ENCODE results near the gene ASIC4.

The ASIC4 gene

DNA sequence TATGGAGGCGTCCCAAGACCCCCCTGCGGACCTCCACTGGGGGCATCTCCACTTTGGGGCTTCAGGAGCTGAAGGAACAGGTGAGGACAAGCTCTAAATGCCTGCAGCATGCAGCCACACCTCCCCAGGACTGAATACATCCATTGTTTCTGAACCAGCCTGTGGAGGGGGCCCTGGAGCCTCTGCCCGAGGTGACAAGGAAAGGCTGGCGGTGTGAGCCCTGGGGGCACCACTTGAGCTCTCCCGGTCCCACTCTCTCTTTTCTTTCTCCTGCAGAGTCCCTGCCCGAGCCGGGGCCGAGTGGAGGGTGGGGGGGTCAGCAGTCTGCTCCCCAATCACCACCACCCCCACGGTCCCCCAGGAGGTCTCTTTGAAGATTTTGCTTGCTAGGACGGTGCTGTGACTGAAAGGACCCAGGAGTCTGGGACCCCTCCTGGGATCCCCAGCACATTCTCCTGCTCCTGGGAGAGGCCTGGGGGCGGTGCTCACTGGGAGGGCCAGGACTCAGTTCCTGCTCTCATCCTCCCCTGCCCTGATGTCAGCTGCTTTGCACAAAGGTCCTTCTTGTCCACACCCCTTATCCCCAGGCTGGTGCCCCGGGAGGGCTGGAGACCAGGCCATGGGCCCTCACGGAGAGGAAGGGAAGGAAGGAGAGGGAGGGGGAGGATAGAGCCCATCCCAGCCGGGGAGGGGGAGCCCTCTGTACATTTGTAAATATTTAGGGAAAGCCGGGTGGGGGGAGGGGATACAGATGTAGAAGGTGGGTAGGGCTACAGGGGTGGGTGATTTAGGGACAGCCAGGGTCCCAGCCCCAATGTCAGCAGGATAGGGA lies 23.6 kb downstream of the ASIC4 start:
- no peak for DNase-seq

DNA sequence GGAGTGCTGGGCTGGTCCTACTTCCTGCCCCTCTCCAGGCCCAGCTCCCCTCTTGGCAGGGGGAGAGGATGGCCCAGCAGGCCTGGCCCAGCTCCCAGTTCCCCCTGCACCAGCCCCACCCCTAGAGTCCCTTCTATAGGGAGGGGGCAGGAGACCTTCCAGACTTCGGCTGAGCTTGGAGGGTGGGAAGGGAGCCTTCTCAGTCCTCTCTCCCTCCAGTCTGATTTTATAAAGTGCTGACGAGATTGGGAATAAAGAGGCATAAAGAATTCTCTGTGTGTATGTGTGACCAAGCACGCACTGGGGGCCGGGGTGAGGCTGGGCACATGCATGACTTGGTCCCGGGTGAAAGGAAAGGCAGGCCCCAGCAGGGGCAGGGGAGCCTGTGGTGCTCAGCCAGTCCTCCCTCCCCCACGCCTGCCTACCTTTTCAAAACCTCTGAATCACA lies 24.2 kb downstream of the ASIC4 start:
- DNase-seq, result no peak

DNA sequence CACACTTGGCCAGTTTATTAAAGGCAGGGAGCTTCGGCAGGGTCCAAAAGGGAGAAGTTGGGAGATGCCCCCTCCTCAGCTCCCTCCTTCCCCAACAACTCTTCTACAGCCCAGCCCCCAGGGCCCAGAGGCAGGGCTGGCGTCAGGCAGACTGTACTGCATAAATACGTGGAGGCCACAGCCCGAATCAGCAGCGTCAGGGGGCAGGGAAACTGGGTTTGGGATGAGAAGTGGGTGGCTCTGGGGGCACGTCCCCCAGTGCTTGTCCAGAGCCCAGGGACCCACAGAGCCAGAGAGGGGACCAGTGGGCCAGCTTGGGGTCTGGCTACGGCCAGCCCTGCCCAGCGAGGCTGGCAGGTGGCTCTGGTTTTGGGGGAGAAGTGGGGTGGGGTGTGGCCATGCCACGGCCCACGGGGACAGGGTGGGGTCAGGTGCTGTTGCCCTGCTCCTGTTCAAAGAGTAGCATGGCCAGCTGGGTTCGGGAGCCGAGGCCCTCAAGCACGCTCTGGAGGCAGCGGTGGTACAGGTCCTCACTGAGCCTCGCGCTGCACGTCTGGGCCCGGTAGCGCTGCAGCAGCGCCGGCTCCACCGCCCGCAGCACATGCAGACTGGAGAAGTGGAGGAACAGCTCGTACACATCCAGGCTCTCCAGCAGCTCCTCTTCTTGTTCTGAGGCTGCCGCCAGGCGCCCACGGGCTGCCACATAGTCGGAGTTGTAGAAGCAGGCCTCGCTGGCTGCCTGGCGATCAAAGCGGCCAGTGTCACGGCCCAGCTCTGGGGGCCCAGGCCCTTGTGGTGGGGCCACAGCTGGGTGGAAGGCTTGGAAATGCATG lies 24.9 kb downstream of the ASIC4 start:
- DNase-seq, result no peak

DNA sequence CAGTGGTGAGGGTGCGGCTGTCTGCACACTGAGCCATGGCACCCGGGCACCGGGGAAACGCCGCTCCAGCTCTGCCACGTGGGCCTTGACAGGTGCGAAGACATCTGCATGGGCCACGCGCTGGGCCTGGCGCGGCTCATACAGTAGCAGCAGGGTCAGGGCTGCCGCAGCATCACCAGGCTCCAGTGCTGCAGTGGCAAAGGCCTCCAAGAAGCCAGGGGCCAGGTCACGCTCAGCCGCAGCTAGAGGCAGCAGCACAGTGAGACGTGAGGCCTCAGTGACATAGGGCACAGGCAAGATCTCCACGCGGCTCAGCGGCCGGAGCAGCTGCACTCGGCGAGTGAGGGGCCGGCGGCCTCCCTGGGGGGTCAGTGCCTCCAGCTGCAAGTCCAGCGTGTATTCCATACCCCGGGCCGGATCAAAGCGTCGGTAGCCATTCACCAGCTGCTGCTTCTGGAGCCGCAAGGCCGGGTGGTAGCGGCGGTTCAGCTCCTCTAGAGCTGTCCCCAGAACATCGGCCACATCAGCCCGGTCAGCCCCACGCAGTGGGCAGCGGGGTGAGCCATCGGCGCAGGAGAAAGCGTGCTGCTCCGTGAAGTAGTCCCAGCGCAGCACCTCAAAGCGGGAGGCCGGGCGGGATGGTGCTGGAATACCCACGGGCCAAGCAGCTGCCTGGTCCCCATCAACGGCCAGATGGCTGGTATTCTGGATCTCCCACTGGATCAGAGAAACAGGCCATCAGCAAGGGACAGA lies 25.8 kb downstream of the ASIC4 start:
- DNase-seq, result no peak

DNA sequence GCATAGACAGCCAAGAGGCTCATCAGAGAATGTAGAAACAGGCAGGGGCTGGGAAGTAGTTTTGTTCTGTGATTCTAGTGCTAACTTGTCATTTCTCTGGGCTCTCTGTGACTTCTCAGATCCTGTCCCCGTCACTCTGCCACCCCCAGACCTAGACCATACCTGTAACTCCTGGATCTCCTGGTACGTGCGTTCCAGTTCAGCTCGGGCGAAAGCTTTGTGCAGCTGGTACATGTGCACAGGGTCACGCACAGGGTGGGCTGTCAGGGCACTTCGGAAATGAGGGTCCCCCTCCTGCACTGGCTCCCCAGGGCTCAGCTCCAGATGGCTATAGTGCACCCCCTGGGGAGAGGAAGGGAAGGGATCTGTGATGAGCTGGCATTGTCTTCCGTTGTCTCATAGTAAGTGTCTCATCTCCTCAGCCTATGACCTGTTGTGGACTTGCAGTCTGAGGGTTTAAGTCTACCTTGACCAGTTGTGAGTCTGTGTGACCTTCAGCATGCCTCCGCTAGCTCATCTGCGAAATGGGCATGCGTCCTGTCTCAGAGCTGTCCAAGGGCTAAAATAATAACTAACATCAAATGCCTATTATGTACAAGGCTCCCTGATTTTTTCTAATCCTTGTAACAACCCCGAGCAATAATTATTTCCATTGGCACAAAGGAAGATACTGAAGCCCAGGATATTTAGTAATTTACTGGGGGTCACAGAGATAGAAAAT lies 26.7 kb downstream of the ASIC4 start:
- no peak for DNase-seq

DNA sequence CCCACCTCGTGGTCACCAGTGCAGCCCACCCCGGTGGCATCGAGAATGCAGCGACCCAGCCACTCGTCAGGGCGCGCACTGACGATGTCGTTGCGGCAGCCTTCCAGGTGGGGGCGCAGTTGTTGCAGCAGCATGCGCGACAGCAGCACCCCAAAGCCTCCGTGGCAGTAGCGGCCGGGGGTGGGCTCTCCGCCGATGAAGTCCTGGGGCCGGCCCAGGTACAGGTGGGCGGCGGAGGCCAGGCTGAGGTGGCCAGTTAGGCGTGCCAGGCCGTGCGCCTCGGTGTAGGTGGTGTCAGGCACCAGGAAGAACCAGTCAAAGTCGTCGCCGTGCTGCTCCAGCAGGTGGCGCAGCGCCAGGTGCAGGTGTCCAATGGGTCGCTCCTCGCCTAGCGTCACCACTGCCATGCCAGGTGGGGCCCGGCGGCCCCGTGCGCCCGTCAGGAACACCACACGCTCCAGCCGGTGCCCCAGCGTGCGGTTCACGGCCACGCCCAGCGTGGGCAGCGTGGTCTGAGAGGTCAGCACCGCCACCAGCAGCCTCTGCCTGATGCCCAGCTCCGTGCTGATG lies 27.4 kb downstream of the ASIC4 start:
- DNase-seq, result peak; percentile 85

DNA sequence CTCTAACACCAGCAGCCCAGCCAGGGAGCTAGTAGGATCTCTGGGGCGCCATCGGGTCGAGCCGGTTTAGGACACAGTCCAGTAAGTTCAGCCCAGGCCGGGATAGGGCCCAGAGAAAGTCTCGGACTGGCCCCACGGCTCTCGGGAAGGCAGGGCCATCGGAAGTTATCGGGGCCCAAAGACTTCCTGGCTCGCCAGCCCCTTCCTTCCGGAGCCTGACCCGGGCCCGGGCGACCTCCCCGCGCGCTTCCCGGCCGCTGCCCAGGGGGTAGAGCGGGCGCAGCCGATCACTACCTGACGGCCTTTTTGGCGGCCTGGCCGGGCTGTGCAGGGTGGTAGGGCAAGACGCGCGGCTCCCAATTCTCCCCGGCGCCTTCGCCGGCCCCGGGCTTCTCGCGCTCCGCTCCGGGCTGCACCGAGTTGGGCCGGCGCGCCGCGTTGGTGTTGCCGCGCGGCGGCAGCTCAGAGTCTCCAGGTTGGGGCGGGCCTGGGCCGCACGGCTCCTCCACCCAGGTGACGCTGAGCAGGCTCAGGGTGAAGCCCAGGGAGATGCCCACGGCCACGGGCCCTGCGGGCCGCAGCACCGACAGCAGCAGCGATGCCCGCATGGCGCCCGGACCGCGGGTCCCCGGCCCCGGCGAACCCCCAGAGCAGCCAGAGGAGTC lies 28.8 kb downstream of the ASIC4 start:
- DNase-seq, result no peak

DNA sequence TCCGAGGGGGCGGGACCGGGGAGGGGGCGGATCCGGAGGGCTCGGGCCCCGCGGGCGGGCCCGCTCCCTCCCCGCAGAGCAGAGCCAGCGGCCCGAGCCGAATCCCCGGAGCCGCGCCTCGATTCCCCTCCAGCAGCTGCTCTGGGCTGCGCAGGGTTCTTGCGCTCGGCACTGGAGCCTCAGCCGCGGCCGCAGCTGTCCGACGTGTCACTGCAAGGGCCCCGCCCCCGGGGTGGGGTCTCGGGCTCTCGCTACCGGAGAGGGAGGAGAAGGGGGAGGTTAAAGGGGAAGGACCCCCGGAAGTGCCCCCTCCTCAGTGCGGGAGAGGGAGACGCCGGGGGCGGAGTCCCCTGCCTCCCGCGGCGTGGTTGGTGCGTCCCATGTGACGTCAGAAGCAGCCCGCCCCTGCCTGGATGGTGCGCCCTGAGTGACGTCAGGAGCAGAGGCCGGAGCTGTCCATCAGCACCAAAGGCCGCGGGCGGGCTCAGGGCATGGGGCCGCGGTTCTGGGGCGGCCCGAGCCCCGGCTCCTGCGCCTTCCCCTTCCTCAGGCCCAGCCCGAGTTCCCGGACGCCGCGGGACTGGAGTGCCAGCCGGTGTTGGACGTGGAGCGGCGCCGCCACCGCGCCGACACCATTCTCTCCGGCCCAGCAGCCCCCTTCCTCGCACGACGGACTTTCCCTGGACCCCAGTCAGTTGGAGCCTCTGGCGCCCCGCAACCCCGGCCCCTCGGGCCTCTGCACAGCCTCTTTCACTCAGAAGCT lies 29.5 kb downstream of the ASIC4 start, which contains the start of the genes CHPF and TMEM198:
TSS of gene CHPF (minus strand) at position 214 of the 763 bp plus-strand sequence. CDS start 271 bp downstream, outside the sequence.
TSS of gene TMEM198 (plus strand) at position 433 of the 763 bp plus-strand sequence. CDS start 700 bp downstream, outside the sequence.
- peak; percentile 96 for DNase-seq

DNA sequence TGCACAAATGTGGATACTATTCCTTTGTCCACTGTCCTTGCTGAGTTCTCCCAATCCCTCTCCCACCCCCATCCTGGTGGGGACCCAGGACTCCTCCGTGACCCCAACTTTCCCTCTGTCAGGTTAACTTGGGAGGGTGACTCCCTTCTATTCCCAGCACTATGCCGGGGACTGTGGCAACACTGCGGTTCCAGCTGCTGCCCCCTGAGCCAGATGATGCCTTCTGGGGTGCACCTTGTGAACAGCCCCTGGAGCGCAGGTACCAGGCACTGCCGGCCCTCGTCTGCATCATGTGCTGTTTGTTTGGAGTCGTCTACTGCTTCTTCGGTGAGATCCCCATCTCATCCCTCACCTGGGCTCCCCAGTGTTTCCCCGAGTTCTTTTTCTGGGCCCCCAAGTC lies 30.3 kb downstream of the ASIC4 start:
- DNase-seq, result no peak

DNA sequence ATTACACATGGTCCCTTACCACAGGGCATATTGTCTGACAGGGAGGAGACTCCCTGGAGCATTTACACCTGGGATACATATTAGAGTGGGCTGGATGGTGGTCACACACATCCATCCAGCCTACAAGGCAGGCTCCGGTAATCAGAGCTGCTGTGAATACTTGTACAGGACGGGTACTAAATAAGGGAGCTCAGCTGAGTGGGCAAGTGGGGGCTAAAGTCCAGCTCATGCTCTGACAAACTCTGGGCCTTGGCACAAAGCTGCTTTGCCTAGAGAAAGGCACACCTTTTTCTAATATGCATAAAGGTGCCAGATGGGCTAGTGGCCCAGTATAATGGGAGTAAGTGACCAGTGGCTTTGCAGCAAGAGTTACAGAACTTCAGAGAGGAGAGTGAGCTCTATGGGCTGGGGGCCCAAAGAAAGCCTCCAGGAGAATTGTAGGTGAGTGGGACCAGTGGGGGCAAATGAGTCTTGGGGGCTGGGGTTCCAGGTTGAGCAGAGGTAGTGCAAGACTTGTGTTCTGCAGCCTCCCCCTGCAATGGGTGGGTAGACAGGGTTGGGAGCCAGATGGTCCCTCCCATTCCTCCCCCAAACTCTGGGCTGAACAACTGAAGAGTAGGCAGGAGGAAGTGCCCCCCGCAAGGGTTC lies 31.1 kb downstream of the ASIC4 start:
- DNase-seq, result no peak

DNA sequence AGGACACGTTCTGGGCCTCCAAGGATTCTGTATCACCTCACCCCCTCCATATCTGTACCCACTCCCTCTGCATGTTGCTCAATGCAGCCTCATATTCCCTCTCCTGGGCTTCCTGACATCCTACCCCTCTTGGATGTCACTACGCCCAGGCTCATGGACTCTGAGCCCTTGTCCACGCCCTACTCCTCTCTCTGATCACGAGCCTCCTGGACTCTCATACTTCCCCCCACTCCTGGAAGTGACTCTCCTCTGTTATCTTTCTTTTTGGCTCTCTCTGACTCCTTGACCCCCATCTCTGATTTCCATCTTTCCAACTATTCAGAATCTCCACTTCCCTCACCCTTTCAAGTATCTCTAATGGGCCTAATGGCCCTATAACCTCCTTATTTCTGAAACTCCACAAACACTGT lies 31.7 kb downstream of the ASIC4 start:
- no peak for DNase-seq

DNA sequence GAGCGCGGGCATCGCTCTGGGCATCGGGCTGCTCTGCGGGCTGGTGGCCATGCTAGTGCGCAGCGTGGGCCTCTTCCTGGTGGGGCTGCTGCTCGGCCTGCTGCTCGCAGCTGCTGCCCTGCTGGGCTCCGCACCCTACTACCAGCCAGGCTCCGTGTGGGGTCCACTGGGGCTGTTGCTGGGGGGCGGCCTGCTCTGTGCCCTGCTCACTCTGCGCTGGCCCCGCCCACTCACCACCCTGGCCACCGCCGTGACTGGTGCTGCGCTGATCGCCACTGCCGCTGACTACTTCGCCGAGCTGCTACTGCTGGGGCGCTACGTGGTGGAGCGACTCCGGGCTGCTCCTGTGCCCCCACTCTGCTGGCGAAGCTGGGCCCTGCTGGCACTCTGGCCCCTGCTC lies 33.3 kb downstream of the ASIC4 start:
- DNase-seq, result no peak

DNA sequence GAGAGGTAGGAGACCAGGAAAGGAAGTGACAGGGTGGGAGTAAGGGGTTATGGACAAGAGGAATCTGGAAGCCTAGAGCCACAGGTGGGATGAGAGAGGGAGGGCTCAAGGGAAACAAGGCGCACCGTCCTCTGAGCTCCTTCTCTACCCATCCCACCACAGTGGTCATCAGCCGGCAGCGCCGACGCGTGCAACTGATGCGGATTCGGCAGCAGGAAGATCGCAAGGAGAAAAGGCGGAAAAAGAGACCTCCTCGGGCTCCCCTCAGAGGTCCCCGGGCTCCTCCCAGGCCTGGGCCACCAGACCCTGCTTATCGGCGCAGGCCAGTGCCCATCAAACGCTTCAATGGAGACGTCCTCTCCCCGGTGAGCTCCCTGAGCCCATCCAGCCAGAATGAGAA lies 34.7 kb downstream of the ASIC4 start:
- DNase-seq, result no peak

DNA sequence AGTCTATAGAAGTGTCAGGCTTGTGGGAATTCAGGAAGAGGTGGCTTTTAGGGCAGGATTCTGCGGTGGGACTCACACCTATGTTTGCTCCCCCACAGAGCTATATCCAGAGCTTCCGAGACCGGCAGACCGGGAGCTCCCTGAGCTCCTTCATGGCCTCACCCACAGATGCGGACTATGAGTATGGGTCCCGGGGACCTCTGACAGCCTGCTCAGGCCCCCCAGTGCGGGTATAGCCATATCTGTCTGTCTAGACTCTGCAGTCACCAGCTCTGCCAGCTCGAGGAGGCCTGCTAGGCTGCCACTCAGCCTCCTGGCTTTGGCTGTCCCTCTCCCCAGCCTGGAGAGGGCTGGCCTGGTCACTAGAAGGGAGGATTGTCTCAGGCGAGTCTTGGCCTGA lies 35.3 kb downstream of the ASIC4 start:
- no peak for DNase-seq

DNA sequence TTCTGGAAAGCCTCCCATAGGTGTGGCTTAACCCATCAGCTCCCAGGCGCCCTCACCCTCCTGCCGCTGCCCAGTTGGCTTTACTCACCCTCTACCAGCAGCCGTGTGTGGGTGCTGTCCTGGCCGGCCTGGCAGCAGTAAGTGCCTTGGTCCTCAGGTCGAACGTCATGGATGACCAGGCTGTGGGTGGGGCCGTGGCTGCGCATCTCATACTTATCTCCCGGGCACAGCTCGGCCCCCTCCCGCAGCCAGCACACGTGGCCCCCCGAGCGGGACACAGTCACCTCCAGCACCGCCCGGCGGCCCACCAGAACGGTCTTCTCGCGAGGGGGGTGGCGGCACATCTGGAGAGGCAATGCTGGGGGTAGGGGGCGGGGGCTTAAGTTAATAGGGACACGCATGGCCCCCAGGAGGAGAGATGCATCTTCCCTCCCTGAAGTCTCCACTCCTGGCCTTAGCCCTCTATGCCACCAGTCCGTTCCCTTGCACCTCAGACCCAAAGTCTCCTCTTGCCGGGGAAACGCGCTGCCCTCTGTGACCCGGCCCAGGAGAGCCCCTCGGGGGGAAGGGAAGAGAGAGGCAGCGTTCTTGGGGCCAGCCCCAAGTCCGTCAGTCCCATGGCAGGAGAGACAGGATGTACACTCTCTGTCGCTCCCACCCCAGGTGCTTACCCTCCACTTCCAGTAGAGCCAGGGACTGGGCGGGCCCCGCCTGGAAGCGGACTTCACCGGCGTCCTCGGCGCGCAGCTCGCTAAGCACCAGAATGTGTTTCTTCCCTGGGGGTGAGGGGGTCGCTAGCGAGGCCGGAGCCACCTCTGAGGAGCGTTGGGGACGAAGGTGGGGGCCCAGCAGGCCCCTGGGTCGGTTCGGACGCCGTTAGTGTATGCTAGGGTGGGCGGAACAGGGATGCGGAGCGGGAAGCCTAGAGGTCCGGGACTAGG lies 37.4 kb downstream of the ASIC4 start:
- DNase-seq, result no peak

DNA sequence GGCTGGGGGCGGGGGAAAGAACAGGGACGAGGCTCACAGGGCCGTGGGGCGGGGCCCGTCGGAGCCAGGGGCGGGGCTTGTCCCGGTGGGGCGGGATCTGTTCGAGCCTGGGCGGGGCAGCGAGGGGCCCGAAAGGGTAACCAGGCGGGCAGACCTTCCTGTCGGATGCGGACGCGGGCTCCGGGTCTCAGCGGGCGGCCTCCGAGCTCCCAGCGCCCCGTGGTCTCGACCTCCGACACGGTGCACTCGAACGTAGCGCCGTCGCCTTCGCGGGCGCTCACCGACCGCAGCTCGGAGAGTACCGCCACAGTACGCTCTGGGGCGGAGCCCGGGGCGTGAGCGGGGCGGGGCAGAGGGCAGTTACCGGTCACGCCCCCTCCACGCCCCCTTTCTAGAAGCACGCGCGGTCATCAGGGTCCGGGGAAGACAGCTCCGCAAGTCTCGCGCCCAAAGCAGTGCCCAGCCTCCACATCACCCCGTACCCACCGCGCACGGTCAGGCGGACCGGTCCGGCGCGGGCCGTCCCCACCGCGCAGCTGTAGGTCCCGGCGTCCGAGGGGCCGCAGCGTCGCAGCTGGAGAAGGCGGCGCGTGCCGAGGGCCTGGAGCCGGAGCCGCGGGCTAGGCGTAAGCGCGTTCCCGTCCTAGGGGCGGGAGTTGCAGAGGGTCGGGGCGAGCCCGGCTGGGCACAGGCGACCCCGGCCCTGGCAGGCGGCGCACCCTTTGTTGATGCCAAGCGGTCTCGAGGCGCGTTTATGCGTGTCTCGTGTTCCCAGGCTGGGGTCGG lies 38.3 kb downstream of the ASIC4 start:
- peak; percentile 79 for DNase-seq

DNA sequence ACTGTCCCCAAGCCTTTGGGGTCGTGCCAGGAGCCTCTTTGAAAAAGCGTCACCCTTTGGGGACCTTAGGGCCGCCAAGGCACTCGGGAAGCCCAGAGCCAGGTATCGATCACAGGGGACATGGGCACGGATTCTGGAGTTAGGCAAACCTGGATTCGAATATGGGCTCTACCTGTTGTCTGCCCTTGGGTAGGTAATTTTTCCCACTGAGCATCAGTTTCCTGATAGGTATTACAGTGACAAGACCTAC lies 38.8 kb downstream of the ASIC4 start:
- no peak for DNase-seq

DNA sequence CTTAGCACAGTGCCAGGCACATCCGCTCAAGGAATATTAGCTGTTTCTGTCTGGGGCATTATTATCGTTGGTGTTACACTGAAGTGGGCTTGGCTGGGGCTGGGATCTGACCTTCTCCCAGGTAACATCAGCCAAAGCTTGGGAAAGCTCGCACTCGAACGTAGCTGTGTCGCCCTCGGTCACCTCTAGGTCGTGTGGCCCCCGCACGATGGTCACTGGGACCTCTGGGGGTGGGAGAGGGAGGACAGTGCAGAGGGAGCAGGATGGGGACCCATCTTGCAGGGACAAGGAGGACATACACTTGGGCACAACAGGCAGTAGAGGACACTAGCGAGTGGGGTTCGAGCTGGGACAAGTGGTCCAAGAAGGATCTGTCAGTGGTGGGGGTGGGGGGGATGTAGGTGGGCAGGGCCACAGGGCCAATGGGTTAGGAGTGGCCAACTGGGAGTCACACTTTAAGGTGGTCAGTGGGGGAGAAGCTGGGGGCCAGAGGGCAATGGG lies 39.2 kb downstream of the ASIC4 start:
- DNase-seq, result no peak

Data from CD4-positive, alpha-beta T cell treated with Interferon gamma for 1 hour (primary cell).